ENCODE measurements around the gene FBXO28.

The FBXO28 gene

DNA sequence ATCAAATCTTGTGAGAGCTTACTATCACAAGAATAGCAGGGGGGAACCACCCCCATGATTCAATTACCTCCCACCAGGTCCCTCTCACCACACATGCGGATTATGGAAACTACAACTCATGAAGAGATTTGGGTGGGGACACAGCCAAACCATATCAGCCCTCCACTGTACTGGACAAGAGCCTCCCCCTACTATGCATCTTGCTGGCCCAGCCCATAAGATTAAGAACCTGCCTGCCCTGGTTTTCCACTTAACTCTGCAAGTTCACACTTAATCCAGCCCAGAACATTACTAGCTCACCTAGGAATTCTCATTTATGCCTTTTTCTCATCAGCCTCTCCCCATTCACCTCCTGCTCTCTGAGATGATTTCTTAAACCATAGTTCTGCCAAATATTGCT is 18.0 kb upstream of the FBXO28 start:
- DNase-seq (ENCODE audit: low spot score) = no peak

DNA sequence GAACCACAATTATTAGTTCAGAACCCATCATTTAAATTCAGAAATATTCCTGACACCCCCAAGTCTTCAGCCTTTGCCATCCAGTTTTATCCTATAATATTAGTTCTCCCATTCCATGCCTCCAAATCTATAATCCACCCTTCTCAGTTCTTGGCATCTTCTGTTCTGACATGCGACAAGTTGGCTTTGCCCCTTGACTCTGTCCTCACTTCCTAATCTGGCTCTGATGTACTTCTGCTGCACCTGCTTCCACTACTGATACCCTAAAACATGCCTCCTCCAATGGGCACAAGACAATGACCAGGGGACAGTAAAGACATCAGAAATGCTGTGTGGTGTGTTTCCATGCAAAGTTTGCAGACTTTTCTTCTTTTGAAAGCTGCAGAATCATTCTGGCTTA is 17.1 kb upstream of the FBXO28 start:
- DNase-seq (ENCODE audit: low spot score) = no peak

DNA sequence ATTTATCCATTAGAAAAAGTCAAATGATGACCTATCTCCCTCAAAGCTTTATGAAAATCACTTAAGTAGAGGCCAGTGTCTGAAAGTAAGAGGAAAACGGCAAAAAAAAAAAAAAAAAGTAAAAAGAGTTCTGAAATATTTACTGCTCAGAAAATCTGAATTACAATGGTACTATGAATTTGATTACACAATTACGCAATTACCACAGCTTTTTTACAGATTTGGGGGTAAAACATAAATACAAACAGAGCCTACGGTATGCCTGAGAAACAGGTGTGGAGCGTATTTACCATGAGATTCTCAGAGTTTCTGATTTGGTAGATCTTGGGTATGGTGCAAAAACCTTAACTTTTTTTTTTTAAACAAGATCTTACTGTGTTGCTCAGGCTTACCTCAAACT is 15.9 kb upstream of the FBXO28 start:
- DNase-seq (ENCODE audit: low spot score) = no peak

DNA sequence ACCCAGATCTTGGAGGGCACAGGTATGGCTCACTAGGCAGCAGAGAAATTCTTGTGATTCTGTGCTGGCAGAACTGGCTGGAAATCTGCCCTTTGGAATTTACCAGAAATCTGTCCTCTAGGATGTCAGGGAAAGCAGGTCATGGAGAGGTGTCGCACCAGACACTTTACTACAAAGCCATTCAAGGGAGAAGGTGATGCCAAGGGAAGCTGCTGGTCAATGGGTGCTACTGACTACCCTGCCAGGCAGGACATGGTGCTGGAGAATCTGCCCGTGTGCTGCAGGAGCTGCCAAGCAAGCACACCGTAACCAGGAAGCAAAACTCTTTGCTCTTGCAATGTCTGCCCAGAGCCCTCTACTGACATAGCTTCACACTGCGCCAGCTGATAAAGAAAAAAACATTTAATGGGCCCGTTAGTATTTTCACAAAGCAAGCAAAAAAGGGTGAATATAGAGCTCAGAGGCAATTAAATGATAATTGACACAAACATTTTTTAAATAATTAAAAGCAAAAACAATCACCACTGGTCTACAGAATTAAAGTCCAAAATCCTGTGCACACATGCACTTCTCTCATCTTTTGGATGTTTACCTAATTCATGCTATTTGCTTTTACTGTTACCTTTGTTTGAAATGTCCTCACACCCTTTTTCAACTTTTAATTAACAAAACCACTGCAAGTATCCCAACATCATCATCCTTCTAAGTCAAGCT is 7.2 kb upstream of the FBXO28 start:
- no peak for DNase-seq (ENCODE audit: low spot score)

DNA sequence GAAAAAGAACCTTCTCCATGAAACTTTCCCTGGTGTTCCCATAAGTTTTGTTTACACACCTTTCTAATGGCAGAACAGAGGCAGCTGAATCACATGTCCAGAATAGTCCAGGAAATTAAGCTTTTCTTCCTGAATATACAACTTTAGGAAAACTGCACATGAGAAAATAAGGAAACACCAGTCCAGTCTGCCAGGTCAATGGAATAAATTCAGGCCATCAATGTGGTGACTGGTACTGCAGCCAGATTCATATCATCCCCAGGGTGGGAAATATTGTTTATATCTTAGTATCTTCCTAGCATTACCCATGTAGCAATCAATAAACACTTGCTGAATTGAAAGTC is 6.7 kb upstream of the FBXO28 start:
- DNase-seq (ENCODE audit: low spot score) = no peak

DNA sequence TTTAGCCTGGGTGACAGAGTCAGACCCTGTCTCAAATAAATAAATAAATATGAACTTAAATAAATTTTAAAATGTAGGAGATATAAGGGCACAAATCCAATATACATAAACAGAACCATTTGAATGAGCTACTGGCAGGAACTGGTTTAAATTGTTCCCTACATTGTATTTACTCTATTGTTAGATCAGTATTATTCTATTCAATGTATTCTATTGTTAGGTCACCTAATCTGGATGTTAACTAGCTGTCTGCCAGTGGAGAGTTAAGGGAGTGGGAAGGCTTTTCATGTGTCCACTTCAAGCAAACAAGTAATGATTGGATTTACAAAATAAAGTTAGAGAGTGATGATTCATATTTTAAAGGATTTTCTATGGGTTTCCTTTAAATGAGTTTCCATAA is 4.9 kb upstream of the FBXO28 start:
- DNase-seq (ENCODE audit: low spot score) = no peak

DNA sequence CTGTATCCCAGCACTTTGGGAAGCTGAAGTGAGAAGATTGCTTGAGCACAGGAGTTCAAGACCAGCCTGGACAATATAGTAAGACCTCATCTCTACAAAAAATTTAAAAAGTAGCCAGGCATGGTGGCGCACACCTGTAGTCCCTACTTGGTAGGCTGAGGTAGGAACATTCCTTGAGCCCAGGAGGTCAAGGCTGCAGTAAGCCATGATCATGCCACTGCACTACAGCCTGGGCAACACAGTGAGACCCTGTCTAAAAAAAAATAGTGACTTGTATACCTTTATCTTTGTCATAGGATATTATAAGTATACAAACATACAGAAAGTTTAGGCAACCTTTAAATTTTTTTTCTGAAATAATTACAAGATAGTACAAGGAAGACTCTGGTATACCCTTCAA is 3.9 kb upstream of the FBXO28 start:
- DNase-seq (ENCODE audit: low spot score) = no peak

DNA sequence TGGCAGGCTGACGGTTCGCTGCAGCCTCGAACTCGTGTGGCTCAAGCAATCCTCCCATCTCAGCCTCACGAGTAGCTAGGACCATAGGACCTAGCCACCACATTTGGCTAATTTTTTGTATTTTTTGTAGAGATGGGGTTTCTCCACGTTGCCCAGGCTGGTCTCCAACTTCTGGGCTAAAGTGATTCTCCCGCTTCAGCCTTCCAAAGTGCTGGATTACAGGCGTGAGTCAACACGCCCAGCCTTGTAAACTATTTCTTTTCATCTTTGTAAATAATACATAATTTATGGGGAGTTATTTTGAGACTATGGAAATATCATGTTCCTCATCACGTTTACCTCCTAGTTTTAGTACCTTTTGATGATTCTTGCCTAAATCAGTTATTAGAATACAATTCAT is 906 bp upstream of the FBXO28 start:
- no peak for DNase-seq (ENCODE audit: low spot score)

DNA sequence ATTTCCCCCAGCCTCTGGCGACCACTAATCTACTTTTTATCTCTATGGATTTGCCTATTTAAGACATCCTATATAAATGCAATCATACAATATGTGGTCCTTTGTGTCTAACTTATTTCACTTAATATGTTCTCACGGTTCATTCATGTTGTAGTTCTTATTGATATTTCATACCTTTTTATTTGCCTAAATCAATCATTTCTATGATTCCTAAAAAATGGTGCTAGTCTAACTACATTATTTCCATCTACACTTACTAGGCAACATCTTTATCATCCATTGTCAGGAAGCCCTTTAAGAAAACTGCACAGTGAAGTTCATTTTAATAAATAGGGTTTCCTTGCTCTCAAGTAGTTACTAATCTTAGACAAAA is 380 bp upstream of the FBXO28 start:
- DNase-seq (ENCODE audit: low spot score) = no peak

DNA sequence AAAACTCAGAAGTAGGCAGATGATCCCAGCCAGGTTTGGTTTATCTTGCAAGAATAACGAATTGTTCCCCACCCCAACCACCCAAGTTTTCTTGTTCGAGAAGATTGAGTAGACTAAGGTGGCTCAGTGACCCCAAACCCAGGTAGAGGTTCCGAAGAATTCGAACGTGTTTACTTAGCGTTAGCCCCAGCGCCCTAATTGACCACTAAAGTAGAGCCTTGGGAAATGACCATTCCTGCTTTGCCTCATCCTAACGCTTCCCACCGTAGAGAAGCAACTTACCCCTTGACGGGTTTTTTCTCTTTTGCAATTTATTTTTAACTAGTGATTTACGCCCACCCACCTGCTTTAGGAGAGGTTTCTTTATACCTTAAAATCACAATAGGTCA is 870 bp downstream of the FBXO28 start:
- DNase-seq (ENCODE audit: low spot score) = no peak

DNA sequence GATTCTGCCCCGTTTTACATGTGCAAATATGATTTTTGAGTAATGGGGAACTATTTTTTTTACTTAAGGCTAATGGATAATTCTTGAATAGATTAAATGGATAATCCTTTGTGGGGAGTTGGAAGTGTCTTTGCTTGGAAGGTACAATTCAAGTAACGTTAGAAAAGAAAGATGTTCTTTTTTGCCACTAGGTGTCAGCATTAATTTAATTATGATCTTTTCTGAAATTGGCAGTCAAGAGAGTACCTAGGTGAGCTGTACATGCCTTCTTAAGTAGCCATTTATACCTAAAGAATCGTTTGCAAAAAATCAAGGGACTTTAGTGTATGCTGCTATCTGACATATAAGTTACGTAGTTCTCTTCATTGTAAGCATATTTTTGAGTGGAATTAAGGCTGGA is 2.2 kb downstream of the FBXO28 start:
- no peak for DNase-seq (ENCODE audit: low spot score)

DNA sequence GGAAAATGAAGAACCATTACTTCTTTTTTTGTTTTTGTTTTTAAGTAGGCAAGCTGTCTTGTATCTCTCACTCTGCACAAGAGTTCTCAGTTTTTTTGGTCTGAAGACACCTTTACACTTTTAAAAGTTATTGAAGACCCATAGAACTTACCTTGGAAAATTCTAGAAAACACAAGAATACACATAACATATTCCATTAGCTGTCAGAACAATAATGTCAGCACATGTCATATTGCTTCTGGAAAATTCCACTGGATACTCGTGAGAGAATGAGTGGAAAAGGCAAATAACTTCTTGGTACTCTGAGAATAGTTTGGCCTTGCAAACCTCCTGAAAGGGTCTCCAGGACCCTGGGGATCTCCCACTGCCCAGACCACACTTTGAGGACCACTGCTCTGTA is 4.8 kb downstream of the FBXO28 start:
- no peak for DNase-seq (ENCODE audit: low spot score)

DNA sequence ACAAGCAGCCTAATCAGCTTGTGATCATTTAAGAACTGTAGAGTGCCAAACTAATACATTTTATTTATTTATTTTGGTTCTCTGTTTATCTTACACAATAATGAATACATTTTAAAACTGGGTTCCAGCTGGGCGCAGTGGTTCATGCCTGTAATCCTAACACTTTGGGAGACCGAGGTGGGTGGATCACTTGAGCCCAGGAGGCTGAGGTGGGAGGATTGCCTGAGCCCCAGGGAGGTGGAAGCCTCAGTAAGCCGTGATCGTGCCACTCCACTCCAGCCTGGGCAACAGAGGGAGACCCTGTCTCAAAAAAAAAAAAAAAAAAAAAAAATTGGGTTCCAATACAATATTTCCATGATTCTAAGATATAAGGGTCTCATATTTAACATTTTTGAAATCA is 9.2 kb downstream of the FBXO28 start:
- DNase-seq (ENCODE audit: low spot score) = no peak

DNA sequence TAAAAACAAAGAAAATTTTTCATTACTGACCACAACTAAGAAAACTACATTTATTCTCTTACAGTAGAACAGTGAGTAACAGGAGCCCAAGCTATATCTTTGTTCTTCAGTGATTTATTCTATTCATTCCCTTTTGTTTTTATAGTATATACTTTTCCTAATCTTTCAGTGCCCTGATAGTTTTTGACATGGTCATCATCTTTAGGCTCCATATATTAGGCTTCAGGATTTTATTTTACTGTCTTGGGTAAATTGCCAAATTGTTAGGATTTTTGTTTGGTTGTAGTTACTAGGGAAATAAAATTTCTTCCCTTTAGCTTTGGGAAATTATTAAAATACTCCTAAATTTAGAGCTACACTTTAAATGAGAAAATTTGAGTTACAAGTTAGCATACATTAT is 10.3 kb downstream of the FBXO28 start:
- DNase-seq (ENCODE audit: low spot score) = no peak

DNA sequence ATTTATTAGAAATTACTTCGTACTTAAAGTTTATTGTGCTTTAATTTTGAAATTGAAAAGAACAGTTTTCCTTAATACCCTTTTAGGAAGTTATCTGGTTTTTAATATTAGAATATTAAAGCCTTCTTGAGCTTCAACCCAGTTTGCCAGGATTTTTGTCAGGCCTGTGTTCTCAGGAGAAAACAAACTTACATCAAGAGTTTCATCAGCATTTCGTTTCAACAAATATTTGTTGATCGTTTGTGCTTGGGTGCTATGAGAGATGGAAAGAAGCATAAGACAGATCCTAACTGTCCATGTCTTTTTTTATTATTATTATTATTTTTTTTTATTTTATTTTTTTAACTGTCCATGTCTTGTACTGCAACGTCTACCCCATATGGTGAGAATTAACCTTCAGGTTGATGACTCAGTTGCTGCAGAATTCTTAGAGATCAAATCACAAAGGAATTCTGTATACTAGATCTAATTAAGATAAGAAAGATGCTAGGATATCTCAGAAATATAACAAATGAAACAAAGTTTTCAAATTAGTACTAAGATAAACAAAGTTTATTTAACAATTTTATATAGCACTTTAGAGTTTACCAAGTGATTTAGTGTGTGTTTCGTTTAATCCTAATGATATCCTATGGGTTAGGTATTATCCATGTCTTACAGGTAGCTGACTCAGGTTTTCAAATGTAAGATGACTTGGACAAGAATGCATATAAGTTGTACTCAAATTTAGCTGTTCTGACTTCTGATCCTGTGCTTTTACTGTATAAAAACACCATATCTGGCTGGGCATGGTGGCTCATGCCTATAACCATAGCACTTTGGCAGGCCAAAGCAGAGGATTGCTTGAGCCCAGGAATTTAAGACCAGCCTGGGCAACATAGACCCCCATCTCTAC is 14.3 kb downstream of the FBXO28 start:
- no peak for DNase-seq (ENCODE audit: low spot score)

DNA sequence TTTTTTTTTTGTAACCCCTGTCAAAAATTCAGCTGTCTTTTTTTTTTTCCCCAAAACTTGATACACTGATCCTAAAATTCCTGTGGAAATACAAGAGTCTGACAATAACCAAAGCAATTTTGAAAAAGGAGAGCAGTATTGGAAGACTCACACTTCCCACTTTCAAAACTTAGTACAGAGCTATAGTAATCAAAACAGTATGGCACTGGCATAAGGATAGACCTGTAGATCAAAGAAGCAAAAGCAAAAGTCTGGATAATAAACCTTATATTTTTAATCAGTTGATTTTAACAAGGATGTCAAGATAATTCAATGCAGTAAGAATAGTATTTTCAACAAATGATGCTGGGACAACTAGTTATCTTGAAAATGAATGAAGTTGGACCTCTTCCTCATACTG is 17.3 kb downstream of the FBXO28 start:
- no peak for DNase-seq (ENCODE audit: low spot score)

DNA sequence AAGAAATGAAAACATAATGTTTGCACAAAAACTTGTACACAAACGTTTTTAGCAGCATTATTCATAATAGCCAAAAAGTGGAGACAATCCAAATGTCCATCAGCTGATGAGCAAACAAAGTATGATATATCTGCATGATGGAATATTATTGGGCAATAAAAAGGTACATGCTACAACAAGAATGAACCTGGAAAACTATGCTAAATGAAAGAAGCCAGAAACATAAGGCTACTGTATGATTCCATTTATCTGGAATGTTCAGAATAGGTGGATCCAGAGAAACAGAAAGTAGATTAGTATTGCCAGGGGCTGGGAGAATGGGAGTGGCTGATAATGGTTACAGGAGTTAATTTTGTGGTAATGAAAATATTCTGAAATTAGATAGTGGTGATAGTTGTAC is 19.0 kb downstream of the FBXO28 start:
- no peak for DNase-seq (ENCODE audit: low spot score)

DNA sequence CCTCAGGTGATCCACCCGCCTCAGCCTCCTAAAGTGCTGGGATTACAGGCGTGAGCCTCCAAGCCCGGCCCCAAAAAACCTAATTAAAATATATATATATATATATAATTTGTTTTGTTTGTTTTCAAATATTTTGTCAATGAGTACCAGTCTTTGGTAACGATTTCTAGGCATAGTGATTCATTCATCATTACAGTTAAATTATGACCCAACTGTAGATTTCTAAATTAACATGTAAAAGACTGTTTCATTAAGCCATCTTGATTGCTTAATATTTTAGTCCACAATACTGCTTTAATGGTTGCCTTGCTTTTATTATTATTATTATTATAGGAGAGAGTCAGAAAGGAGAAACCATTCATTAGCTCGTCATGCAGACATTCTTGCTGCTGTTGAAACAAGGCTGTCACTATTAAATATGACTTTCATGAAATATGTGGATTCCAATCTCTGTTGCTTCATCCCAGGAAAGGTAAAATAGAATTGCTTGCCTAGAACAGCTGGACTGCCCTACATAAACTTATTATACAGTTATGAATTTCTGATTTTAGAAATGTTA is 19.9 kb downstream of the FBXO28 start:
- no peak for DNase-seq (ENCODE audit: low spot score)

DNA sequence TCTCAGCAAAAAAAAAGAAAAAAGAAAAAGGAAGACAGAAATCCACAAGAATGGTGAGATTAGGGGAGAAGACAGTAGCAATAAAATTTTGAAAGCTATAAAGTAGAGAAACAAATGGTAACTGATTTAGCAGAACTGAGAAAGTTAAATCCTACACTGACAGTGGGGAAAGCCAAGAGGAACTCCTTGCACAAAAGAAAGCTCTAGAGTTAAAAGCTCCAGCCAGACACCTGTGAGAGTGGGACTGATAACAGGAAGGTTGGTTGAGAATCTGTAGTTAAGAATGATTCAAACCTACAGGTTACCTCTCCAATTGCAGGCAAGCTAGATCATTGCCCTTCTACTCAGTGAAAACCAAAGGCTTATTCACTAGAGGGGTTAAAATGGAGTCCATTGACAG is 23.6 kb downstream of the FBXO28 start:
- no peak for DNase-seq (ENCODE audit: low spot score)

DNA sequence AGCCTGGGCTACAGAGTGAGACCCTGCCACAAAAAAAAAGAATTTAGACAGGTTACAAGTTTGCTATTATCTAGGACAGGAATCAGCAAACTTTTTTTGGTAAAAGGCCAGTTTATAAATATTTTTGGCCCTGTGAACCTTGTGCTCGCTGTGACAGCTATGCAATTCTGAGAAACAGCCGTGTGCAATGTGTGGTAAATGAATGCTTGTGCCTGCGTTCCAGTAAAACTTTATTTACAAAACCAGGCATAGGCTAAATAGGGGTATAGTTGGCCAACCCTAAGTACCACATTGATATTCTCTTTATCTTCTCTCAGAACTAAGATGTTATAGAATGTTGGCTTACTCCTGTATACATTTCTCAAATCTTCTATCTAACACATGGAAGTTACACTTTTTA is 24.3 kb downstream of the FBXO28 start:
- no peak for DNase-seq (ENCODE audit: low spot score)

DNA sequence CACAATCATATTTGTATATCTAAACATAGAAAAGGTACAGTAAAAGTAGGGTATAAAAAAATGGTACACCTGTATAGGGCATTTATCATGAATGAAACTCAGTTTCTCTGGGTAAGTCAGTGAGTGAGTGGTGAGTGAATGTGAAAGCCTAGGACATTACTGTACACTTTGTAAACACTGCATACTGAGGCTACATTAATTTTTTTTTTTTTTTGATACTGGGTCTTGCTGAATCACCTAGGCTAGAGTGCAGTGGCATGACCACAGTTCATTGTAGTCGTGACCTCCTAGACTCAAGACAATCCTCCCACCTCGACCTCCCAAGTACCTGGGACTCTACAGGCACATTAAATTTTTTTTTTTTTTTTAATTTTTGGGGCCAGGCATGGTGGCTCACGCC is 27.8 kb downstream of the FBXO28 start:
- no peak for DNase-seq (ENCODE audit: low spot score)

DNA sequence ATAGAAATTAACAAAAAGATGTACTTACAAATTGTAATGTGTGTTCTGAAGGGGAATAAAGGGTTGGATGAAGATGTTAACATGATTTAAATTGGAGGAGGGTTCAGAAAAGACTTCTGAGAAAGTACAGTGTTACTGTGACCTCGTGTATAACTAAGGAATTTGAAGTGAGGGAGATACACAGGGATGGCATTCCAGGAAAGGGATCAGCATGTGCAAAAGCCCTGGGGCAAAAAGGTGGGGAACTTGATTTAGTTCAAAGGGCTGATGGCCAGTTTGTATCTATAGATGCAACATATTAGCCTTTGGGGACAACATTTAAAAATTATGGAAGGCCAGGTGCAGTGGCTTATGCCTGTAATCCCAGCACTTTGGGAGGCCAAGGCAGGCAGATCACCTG is 35.8 kb downstream of the FBXO28 start:
- DNase-seq (ENCODE audit: low spot score) = no peak

DNA sequence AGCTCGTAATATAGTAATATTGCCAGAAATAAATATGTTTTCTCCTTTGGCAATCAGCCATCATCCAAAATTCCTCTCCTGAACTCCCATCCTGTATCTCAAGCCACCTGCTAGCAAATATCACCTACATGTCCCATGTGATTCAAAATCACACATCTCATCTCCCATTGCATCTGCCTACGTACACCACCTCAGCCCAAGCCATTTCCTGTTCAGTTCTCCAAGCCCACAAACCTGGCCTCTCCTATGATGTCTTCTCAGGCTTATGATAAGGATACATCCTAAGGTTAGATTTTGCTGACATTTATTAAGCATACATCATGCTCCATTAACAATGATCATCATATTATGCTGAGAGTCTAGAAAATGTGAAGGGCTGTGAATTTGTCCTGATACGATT is 37.2 kb downstream of the FBXO28 start:
- DNase-seq (ENCODE audit: low spot score) = no peak

DNA sequence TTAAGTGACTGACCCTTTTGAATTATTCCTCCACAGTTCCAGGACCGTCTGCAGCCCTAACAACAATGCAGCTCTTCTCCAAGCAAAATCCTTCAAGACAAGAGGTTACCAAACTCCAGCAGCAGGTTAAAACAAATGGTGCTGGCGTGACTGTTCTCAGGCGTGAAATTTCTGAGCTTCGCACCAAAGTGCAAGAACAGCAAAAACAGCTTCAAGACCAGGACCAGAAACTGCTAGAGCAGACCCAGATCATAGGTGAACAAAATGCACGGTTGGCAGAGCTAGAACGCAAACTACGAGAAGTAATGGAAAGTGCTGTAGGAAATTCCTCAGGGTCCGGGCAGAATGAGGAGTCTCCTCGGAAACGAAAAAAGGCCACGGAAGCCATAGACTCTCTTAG is 43.4 kb downstream of the FBXO28 start:
- no peak for DNase-seq (ENCODE audit: low spot score)

Data from ecto neural progenitor cell (in vitro differentiated cells).